ENCODE measurements around the gene APBA2.

- TF ChIP-seq, protein P1, sequence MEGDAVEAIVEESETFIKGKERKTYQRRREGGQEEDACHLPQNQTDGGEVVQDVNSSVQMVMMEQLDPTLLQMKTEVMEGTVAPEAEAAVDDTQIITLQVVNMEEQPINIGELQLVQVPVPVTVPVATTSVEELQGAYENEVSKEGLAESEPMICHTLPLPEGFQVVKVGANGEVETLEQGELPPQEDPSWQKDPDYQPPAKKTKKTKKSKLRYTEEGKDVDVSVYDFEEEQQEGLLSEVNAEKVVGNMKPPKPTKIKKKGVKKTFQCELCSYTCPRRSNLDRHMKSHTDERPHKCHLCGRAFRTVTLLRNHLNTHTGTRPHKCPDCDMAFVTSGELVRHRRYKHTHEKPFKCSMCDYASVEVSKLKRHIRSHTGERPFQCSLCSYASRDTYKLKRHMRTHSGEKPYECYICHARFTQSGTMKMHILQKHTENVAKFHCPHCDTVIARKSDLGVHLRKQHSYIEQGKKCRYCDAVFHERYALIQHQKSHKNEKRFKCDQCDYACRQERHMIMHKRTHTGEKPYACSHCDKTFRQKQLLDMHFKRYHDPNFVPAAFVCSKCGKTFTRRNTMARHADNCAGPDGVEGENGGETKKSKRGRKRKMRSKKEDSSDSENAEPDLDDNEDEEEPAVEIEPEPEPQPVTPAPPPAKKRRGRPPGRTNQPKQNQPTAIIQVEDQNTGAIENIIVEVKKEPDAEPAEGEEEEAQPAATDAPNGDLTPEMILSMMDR (optimal IDR thresholded peaks at IDR 0.05 in 1 of 3, IDR thresholded peaks at IDR 0.05 in 1 of 3, conservative IDR thresholded peaks at IDR 0.05 in 1 of 3; ENCODE audit: extremely low read depth in 1 of 3, insufficient read depth in 2 of 3, low read length in 3 of 3): no peak
- TF ChIP-seq EZH2 (IDR thresholded peaks at IDR 0.05; ENCODE audit: low read length): no peak
Measured at GRCh38 chr15:29083161-29083560, 197.4 kb downstream of the APBA2 start.
